ENCODE results near the gene ETFA. TPM values are rescaled to one million over a fixed set of nuclear protein-coding genes. Genes with fewer than 3 reads are reported as not detected.

Gene ETFA
- total and polyA plus RNA-seq, 9 of the 15 experiments (the other 6 are each of a cell fraction or from before 2014, with no cell fraction given) = 130 to 543 (median 232) TPM

GRCh38 chr15:76333720-76334437 lies 22.6 kb upstream of the ETFA start (continued):
- TF ChIP-seq, protein P1, sequence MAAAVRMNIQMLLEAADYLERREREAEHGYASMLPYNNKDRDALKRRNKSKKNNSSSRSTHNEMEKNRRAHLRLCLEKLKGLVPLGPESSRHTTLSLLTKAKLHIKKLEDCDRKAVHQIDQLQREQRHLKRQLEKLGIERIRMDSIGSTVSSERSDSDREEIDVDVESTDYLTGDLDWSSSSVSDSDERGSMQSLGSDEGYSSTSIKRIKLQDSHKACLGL (CRISPR knock-in tag; IDR thresholded peaks at IDR 0.05; ENCODE audit: borderline replicate concordance, poor library complexity, severe bottlenecking) = no peak
- TF ChIP-seq MAFF (IDR thresholded peaks at IDR 0.05; ENCODE audit: low read length) (no peak), MAZ (CRISPR knock-in tag; conservative IDR thresholded peaks at IDR 0.05 in 1 of 2, IDR thresholded peaks at IDR 0.05 in 1 of 2) (peak in 1 of 2 experiments; percentile 51; a peak in 1 of 4 replicates), MEF2A (IDR thresholded peaks at IDR 0.05; ENCODE audit: control insufficient read depth, low read depth, low read length) (no peak), HSF4 (CRISPR knock-in tag; IDR thresholded peaks at IDR 0.05; ENCODE audit: borderline replicate concordance) (no peak), HDGF (IDR thresholded peaks at IDR 0.05) (peak; percentile 76; the same call in 1 of the 2 replicates), ZNF347 (CRISPR knock-in tag; IDR thresholded peaks at IDR 0.05; ENCODE audit: low read depth) (no peak), ZFP1 (CRISPR knock-in tag; IDR thresholded peaks at IDR 0.05) (no peak), TFAP4 (CRISPR knock-in tag; IDR thresholded peaks at IDR 0.05; ENCODE audit: borderline replicate concordance) (peak; percentile 56; the same call in 1 of the 2 replicates), SREBF2 (CRISPR knock-in tag; IDR thresholded peaks at IDR 0.05) (no peak)
- TF ChIP-seq, protein P2, sequence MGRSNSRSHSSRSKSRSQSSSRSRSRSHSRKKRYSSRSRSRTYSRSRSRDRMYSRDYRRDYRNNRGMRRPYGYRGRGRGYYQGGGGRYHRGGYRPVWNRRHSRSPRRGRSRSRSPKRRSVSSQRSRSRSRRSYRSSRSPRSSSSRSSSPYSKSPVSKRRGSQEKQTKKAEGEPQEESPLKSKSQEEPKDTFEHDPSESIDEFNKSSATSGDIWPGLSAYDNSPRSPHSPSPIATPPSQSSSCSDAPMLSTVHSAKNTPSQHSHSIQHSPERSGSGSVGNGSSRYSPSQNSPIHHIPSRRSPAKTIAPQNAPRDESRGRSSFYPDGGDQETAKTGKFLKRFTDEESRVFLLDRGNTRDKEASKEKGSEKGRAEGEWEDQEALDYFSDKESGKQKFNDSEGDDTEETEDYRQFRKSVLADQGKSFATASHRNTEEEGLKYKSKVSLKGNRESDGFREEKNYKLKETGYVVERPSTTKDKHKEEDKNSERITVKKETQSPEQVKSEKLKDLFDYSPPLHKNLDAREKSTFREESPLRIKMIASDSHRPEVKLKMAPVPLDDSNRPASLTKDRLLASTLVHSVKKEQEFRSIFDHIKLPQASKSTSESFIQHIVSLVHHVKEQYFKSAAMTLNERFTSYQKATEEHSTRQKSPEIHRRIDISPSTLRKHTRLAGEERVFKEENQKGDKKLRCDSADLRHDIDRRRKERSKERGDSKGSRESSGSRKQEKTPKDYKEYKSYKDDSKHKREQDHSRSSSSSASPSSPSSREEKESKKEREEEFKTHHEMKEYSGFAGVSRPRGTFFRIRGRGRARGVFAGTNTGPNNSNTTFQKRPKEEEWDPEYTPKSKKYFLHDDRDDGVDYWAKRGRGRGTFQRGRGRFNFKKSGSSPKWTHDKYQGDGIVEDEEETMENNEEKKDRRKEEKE (IDR thresholded peaks at IDR 0.05; ENCODE audit: borderline replicate concordance in 1 of 2, control insufficient read depth in 1 of 2, low read depth in 2 of 2, low read length in 1 of 2) = no peak
- TF ChIP-seq, protein P3, sequence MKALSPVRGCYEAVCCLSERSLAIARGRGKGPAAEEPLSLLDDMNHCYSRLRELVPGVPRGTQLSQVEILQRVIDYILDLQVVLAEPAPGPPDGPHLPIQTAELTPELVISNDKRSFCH (CRISPR knock-in tag; IDR thresholded peaks at IDR 0.05) = no peak
- TF ChIP-seq, protein P3 (tag; IDR thresholded peaks at IDR 0.05) = no peak
- TF ChIP-seq, protein P4, sequence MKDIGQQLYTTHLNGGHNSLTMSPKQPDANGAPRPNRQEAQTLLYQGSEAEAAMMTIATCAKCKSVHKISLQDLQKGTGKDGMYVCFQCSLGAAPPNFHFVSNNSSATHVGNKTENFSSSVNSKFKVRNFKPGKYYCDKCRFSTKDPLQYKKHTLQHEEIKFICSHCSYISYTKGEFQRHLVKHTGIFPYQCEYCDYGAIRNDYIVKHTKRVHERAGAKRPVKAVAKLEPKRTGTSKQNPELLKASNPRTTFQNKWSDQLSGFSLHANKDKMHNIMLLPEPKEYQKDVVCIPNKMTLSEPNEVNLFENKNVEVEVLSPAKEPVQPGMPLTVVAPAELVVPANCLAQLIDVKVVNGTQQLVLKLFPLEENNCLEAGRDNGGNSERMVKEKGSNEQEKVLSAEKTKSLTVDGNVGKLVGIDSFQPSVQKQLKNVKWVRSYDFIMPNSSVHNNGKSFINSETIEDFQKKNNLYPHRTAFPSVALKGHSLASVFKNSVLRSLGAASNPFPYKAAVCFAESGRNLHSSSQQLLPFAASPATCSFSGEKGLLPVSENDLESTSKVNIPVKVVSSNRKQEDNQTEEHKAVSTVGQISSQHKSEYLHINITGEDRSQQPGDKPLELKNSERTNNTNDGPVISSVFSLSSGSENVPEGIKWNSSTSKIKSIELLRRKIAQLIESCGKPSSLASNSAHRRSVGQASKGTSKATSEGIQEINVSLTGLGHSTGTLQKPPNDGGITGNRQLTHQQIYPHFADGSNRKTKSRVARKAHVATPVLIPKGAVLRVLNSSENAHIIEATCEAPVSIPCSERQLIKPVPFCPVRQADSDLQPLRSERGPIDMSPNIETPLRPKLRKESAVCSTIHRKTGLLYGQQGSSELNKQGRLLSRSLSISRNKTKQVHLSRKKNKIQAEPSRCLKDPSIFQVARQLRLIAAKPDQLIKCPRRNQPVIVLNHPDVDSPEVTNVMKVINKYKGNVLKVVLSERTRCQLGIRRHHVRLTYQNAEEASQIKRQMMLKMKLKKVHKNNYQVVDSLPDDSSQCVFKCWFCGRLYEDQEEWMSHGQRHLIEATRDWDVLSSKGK (CRISPR knock-in tag; IDR thresholded peaks at IDR 0.05) = no peak
- TF ChIP-seq, protein P5, sequence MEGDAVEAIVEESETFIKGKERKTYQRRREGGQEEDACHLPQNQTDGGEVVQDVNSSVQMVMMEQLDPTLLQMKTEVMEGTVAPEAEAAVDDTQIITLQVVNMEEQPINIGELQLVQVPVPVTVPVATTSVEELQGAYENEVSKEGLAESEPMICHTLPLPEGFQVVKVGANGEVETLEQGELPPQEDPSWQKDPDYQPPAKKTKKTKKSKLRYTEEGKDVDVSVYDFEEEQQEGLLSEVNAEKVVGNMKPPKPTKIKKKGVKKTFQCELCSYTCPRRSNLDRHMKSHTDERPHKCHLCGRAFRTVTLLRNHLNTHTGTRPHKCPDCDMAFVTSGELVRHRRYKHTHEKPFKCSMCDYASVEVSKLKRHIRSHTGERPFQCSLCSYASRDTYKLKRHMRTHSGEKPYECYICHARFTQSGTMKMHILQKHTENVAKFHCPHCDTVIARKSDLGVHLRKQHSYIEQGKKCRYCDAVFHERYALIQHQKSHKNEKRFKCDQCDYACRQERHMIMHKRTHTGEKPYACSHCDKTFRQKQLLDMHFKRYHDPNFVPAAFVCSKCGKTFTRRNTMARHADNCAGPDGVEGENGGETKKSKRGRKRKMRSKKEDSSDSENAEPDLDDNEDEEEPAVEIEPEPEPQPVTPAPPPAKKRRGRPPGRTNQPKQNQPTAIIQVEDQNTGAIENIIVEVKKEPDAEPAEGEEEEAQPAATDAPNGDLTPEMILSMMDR (IDR thresholded peaks at IDR 0.05 in 2 of 3, conservative IDR thresholded peaks at IDR 0.05 in 1 of 3; ENCODE audit: insufficient read depth in 2 of 3, low read depth in 1 of 3, low read length in 3 of 3) = peak; percentile 70 to 78 (median 75)
